Measurements from ENCODE around the gene ABHD8. TPM values are rescaled to one million over a fixed set of nuclear protein-coding genes. Genes with fewer than 3 reads are reported as not detected.

Gene ABHD8
- total and polyA plus RNA-seq, 2 of the 13 experiments (the other 11 are each of a cell fraction or from before 2014, with no cell fraction given) = 6.3 to 7.2 TPM

DNA sequence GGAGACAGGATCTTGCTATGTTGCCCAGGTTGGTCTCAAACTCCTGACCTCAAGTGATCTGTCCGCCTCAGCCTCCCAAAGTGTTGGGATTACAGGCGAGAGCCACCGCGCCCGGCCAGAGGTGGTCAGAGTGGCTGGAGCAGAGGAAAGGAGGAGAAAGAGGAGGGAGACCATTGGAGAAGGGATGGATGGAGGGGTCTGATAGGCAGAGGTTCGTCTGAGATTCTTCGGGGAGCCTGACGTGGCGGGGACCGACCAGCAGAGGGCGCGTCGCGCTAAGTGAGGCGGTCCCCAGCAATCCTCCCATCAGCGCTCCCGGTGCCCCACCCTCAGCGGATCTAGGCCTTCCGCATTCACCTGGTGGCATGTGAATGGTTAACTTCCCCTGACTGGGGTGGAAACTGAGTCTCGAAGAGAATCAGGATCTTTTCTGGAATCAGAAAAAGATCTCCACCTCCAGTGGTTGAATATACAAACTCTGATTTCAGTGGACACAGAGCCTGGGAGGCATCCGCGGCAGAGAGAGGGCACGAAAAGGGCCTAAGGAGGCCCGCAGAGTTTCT is 43.0 kb upstream of the ABHD8 start (continued):
- TF ChIP-seq SRF (IDR thresholded peaks at IDR 0.05; ENCODE audit: low read depth, low read length) = no peak
- TF ChIP-seq RFXANK (CRISPR knock-in tag; IDR thresholded peaks at IDR 0.05) = no peak
- TF ChIP-seq KMT2A (CRISPR knock-in tag; IDR thresholded peaks at IDR 0.05) = no peak
- TF ChIP-seq, protein P1, sequence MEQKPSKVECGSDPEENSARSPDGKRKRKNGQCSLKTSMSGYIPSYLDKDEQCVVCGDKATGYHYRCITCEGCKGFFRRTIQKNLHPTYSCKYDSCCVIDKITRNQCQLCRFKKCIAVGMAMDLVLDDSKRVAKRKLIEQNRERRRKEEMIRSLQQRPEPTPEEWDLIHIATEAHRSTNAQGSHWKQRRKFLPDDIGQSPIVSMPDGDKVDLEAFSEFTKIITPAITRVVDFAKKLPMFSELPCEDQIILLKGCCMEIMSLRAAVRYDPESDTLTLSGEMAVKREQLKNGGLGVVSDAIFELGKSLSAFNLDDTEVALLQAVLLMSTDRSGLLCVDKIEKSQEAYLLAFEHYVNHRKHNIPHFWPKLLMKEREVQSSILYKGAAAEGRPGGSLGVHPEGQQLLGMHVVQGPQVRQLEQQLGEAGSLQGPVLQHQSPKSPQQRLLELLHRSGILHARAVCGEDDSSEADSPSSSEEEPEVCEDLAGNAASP (CRISPR knock-in tag; IDR thresholded peaks at IDR 0.05; ENCODE audit: borderline replicate concordance) = no peak
- TF ChIP-seq, protein P2, sequence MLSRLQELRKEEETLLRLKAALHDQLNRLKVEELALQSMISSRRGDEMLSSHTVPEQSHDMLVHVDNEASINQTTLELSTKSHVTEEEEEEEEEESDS (CRISPR knock-in tag; IDR thresholded peaks at IDR 0.05; ENCODE audit: borderline replicate concordance) = no peak
- no peak for TF ChIP-seq ZNF724P (CRISPR knock-in tag; IDR thresholded peaks at IDR 0.05; ENCODE audit: borderline replicate concordance)
- TF ChIP-seq, protein P3, sequence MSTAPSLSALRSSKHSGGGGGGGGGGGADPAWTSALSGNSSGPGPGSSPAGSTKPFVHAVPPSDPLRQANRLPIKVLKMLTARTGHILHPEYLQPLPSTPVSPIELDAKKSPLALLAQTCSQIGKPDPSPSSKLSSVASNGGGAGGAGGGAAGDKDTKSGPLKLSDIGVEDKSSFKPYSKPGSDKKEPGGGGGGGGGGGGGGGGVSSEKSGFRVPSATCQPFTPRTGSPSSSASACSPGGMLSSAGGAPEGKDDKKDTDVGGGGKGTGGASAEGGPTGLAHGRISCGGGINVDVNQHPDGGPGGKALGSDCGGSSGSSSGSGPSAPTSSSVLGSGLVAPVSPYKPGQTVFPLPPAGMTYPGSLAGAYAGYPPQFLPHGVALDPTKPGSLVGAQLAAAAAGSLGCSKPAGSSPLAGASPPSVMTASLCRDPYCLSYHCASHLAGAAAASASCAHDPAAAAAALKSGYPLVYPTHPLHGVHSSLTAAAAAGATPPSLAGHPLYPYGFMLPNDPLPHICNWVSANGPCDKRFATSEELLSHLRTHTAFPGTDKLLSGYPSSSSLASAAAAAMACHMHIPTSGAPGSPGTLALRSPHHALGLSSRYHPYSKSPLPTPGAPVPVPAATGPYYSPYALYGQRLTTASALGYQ (CRISPR knock-in tag; IDR thresholded peaks at IDR 0.05) = no peak
- TF ChIP-seq, protein P4, sequence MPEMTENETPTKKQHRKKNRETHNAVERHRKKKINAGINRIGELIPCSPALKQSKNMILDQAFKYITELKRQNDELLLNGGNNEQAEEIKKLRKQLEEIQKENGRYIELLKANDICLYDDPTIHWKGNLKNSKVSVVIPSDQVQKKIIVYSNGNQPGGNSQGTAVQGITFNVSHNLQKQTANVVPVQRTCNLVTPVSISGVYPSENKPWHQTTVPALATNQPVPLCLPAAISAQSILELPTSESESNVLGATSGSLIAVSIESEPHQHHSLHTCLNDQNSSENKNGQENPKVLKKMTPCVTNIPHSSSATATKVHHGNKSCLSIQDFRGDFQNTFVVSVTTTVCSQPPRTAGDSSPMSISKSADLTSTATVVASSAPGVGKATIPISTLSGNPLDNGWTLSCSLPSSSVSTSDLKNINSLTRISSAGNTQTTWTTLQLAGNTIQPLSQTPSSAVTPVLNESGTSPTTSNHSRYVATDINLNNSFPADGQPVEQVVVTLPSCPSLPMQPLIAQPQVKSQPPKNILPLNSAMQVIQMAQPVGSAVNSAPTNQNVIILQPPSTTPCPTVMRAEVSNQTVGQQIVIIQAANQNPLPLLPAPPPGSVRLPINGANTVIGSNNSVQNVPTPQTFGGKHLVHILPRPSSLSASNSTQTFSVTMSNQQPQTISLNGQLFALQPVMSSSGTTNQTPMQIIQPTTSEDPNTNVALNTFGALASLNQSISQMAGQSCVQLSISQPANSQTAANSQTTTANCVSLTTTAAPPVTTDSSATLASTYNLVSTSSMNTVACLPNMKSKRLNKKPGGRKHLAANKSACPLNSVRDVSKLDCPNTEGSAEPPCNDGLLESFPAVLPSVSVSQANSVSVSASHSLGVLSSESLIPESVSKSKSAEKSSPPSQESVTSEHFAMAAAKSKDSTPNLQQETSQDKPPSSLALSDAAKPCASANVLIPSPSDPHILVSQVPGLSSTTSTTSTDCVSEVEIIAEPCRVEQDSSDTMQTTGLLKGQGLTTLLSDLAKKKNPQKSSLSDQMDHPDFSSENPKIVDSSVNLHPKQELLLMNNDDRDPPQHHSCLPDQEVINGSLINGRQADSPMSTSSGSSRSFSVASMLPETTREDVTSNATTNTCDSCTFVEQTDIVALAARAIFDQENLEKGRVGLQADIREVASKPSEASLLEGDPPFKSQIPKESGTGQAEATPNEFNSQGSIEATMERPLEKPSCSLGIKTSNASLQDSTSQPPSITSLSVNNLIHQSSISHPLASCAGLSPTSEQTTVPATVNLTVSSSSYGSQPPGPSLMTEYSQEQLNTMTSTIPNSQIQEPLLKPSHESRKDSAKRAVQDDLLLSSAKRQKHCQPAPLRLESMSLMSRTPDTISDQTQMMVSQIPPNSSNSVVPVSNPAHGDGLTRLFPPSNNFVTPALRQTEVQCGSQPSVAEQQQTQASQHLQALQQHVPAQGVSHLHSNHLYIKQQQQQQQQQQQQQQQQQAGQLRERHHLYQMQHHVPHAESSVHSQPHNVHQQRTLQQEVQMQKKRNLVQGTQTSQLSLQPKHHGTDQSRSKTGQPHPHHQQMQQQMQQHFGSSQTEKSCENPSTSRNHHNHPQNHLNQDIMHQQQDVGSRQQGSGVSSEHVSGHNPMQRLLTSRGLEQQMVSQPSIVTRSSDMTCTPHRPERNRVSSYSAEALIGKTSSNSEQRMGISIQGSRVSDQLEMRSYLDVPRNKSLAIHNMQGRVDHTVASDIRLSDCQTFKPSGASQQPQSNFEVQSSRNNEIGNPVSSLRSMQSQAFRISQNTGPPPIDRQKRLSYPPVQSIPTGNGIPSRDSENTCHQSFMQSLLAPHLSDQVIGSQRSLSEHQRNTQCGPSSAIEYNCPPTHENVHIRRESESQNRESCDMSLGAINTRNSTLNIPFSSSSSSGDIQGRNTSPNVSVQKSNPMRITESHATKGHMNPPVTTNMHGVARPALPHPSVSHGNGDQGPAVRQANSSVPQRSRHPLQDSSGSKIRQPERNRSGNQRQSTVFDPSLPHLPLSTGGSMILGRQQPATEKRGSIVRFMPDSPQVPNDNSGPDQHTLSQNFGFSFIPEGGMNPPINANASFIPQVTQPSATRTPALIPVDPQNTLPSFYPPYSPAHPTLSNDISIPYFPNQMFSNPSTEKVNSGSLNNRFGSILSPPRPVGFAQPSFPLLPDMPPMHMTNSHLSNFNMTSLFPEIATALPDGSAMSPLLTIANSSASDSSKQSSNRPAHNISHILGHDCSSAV (CRISPR knock-in tag; IDR thresholded peaks at IDR 0.05; ENCODE audit: borderline replicate concordance) = no peak
- TF ChIP-seq MIER3 (CRISPR knock-in tag; IDR thresholded peaks at IDR 0.05; ENCODE audit: borderline replicate concordance) = no peak
- TF ChIP-seq PTBP1 (IDR thresholded peaks at IDR 0.05; ENCODE audit: low read depth, low read length, poor library complexity, severe bottlenecking) = no peak
- TF ChIP-seq ZBTB38 (CRISPR knock-in tag; IDR thresholded peaks at IDR 0.05) = peak; percentile 42; the same call in 1 of the 2 replicates
- TF ChIP-seq ZNF598 (CRISPR knock-in tag; IDR thresholded peaks at IDR 0.05; ENCODE audit: borderline replicate concordance) = no peak
- no peak for TF ChIP-seq ZNF496 (CRISPR knock-in tag; IDR thresholded peaks at IDR 0.05; ENCODE audit: insufficient replicate concordance)
- no peak for TF ChIP-seq ZNF614 (CRISPR knock-in tag; IDR thresholded peaks at IDR 0.05; ENCODE audit: borderline replicate concordance)
- no peak for TF ChIP-seq ZNF260 (CRISPR knock-in tag; IDR thresholded peaks at IDR 0.05; ENCODE audit: borderline replicate concordance, low read depth)
- TF ChIP-seq IRX3 (CRISPR knock-in tag; IDR thresholded peaks at IDR 0.05; ENCODE audit: borderline replicate concordance, low read depth) = no peak
